HG02610 (cell line): ENCODE data around the gene MYLK.
A peak's percentile ranks its signal among the peaks of the same experiment; 100 is the strongest.

Experiments
- ATAC-seq: cut with Tn5 transposase; IDR thresholded peaks from one replicate; pipeline ENCODE4 v1.9.1; 2021; ENCODE audit warnings: mild to moderate bottlenecking, moderate library complexity; ENCODE audit not compliant: unreplicated experiment

Gene MYLK

GRCh38 chr3:123795471-123796251, 88.5 kb downstream of the MYLK start:
- ATAC-seq, result no peak

DNA sequence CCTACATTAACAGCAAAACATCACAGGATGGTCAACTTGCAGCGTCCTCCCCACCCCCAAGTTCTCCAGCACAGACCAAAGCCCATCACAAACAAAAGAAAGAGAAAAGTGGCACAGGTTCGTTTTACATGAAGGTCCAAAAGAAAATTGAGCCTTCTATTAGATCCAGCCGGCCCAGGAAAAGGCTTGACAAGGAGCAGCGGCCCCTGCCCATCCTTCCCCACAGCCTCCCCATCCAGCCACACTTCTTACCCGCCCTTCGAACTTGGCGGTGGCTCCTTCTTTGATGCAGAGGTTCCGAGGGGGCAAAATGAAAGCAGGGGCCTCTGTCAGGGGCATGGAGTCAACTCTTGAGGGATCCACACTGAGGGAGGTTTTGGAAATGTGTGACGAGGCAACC, 90.7 kb downstream of the MYLK start:
- no peak for ATAC-seq

GRCh38 chr3:123792473-123793201, 91.5 kb downstream of the MYLK start:
- no peak for ATAC-seq

DNA sequence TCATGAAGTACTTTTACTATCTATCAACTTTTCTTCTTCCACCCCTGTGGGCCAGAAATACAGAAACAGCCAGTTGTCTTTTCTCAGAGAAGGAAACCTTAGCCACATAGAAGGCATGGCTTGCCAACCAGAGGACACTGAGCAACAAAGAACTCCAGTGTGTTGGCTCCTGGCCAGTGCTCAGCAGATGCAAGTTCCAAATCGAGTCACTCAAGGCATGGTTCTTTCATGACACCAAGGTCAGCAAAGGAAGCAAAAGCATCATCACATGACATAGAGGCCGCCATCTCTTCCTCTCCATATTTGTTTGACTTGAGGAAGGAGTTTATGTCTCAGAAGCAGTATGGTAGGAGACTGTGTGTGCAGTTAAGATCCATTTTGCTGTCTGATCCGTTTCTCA, 92.2 kb downstream of the MYLK start:
- no peak for ATAC-seq

- ATAC-seq, result no peak
Observed at GRCh38 chr3:123791417-123791816, 92.7 kb downstream of the MYLK start.

GRCh38 chr3:123791073-123791370, 93.1 kb downstream of the MYLK start:
- ATAC-seq, result no peak

- no peak for ATAC-seq
Observed at GRCh38 chr3:123790254-123791072, 93.7 kb downstream of the MYLK start.

GRCh38 chr3:123789760-123790159, 94.4 kb downstream of the MYLK start:
- ATAC-seq, result no peak

DNA sequence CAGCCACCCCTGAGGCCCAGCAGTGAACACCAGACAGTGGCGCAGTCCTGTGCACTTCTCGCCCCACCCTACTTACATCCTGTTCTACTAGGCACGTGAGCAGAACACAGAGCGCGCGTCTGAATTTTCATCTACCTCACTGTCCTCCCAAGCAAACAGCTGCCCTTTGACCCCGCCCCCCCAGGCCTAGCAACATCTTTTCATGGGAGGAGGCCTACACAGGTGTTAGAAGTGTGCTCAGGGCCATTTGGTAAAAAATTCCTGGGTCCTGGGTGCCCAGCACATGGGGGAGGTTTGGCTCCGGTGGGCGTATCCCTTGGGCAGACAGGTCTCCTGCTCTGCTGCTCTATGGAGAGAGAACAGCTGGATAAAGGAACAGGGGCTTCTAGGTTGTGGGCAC, 95.0 kb downstream of the MYLK start:
- no peak for ATAC-seq

- no peak for ATAC-seq
Observed at GRCh38 chr3:123788710-123789109, 95.4 kb downstream of the MYLK start.

DNA sequence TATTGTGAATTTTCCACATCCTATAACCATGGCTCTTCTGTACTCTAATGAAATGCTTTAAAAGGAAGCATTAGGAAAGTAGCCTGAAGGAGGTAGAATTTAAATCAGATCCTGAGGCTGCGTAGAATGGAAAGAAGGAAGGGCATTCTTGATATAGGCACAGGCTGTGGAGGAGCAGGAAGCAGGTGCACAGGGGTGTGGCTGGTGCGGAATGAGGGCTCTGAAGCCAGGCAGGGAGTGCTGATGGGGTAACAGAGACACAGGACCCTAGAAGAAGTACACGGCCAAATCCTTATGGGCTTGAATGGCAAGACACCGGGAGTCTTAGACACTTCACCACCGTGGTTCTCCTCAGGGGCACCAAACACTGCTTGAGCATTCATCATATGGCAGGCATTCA, 97.0 kb downstream of the MYLK start:
- no peak for ATAC-seq

GRCh38 chr3:123785602-123786001, 98.5 kb downstream of the MYLK start:
- ATAC-seq, result no peak

- no peak for ATAC-seq
Observed at GRCh38 chr3:123783811-123784210, 100.3 kb downstream of the MYLK start.

- no peak for ATAC-seq
Observed at GRCh38 chr3:123783050-123783689, 101.0 kb downstream of the MYLK start.

- peak; percentile 68 for ATAC-seq
Observed at GRCh38 chr3:123782488-123782887, 101.6 kb downstream of the MYLK start.

DNA sequence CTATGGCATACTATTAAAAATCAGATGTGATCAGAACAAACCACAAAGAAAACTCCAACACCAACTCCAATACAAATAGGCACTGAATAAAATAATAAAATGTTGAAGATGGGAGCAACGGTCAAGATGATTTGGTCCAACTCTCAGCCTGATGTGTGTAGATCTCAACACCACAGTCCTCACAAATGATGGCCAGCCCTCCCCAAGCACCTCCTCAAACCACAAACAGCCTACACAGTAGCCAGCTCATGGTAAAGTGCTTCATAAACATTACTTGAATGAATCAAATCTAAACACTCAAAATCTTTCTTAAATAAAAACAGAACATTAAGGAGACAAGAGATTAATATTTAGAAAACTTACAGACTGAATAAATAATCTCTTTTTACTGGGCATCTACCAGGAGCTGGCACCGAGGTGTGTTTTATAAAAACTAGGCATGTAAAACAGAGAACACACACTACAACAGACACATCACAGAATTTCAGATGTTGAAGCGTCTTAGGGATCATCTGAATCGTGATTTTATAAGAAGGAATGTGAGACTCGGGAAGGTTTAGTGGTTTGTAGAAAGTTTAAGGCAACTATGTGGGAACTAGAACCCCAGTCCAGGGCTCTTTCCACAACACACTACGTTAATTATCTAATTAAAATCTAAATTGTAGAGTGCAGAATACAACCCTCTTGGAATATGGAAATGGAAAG, 102.4 kb downstream of the MYLK start:
- ATAC-seq, result no peak

DNA sequence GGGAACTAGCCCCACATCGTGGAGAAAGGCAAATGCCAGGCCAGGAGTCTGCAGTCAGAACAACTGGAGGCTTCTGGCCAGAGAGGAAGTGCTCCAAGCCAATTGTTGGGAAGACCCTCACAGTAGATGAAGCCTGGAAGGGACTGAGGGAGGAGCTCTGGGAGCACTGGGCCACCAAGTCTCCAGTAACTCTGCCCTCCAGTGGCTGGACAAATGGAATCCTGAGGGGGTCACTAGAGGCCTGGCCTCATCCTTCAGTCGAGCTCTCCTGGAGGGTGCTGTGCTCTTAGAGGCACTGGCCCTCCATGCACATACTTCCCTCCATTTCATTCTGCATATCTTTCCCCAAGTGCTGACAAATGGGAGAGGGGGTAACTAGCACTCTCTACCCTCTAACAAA, 103.0 kb downstream of the MYLK start:
- ATAC-seq, result no peak

GRCh38 chr3:123780656-123781055, 103.5 kb downstream of the MYLK start:
- no peak for ATAC-seq

DNA sequence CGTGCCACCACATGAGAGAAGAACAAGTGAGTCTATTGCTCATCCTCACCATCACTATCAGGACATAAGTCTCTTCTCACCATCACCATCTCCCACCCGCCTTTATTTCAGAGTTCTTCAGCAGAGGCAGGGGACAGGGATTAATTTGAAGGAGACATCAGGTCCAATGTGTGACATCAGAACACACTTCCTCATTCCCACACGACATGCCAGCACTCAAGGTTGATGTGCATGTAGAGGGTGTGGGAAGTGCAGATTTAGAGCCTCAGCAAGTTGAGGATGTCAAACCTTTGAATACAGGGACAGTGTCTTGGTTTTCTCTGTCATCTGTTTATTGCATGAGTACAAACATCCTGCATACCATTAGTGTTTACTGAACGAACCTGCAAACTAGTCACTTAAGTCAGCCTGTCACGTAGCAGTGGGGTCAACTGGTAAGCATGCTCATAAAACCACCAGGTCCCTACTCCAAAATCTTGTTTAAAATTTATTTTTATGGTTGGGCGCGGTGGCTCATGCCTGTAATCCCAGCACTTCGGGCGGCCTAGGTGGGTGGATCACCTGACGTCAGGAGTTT, 104.4 kb downstream of the MYLK start:
- ATAC-seq, result no peak

- no peak for ATAC-seq
Observed at GRCh38 chr3:123778991-123779622, 105.0 kb downstream of the MYLK start.
